Stimulated activated naive CD8-positive, alpha-beta T cell treated with anti-CD3 and anti-CD28 coated beads, Interleukin-15, Interleukin-2, amounts not matched to agents 100 ng/mL and 50 ng/mL, for 24 hours (primary cell): Measurements from ENCODE around the gene GPA33.

Experiments used
- H3K27ac Mint-ChIP-seq: one replicate; pipeline ENCODE4 v1.8.0; 2021; ENCODE audit warnings: mild to moderate bottlenecking, mixed read lengths
- H3K27me3 Mint-ChIP-seq: one replicate; pipeline ENCODE4 v1.8.0; 2021; ENCODE audit warnings: mixed read lengths
- H3K36me3 Mint-ChIP-seq: one replicate; pipeline ENCODE4 v1.8.0; 2021; ENCODE audit warnings: low read depth, mixed read lengths
- H3K4me1 Mint-ChIP-seq: one replicate; pipeline ENCODE4 v1.8.0; 2021; ENCODE audit warnings: low read depth, mixed read lengths
- H3K4me3 Mint-ChIP-seq: one replicate; pipeline ENCODE4 v1.8.0; 2021; ENCODE audit warnings: mild to moderate bottlenecking, mixed read lengths
- H3K9me3 Mint-ChIP-seq: one replicate; pipeline ENCODE4 v1.8.0; 2021; ENCODE audit warnings: mixed read lengths

Gene GPA33

DNA sequence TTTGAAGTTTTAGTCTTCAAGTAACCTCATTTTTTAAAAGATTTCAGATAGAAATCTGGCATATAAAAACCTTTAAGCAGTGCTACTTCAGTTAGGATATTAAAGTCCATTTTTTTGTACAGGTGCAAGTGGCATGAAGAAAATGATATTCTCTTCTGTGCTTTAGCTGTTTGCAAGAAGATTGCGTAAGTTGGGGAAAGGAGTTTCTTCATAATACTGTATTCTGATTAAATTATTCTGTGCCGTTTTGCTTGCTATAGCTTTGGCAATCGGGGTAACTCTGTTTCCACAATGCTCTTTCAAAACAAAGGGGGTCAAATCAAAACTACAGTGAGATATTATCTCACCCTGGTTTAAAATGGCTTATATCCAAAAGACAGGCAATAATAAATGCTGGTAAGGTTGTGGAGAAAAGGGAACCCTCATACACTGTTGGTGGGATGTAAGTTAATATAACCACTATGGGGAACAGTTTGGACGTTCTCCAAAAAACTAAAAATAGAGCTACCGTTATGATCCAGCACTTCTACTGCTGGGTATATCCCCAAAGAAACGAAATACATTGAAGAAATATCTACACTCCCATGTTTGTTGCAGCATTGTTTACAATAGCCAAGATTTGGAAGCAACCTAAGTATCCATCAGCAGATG is 74.0 kb downstream of the GPA33 start:
- Mint-ChIP-seq H3K27ac (no peak overlapping the region), H3K27me3 (peaks cover 25% of the 10 kb centered on the region), H3K9me3 (no peaks in the 10 kb centered on the region), H3K36me3 (no peaks in the 10 kb centered on the region), H3K4me1 (peaks cover 2% of the 10 kb centered on the region), H3K4me3 (no peak overlapping the region)

- Mint-ChIP-seq H3K27ac (no peak overlapping the region), H3K36me3 (no peaks in the 10 kb centered on the region), H3K27me3 (peaks cover 38% of the 10 kb centered on the region), H3K4me3 (no peak overlapping the region), H3K4me1 (peaks cover 15% of the 10 kb centered on the region), H3K9me3 (no peaks in the 10 kb centered on the region)
These were observed 76.9 kb downstream of the GPA33 start for GRCh38 chr1:167013108-167013929.

DNA sequence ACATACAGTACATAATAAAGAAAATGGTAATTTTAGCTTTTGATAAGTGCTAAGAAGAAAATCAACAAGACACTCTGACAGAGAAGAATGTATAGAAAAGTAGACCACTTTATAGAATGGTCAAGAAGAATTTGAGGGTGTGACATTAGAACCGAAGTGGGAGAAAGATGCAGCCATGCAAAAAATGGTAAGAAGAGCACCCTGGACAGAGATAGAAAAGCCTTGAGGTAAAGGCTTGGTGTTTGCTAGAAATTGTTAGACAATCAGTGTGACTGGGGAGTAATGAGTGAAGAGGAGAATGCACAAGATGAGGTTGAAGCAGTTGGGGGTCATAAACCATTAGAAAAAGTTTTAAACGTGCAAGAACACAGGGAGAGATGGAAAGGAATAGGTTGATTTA is 77.6 kb downstream of the GPA33 start:
- peaks cover 42% of the 10 kb centered on the region for H3K27me3 Mint-ChIP-seq
- no peaks in the 10 kb centered on the region for H3K9me3 Mint-ChIP-seq

DNA sequence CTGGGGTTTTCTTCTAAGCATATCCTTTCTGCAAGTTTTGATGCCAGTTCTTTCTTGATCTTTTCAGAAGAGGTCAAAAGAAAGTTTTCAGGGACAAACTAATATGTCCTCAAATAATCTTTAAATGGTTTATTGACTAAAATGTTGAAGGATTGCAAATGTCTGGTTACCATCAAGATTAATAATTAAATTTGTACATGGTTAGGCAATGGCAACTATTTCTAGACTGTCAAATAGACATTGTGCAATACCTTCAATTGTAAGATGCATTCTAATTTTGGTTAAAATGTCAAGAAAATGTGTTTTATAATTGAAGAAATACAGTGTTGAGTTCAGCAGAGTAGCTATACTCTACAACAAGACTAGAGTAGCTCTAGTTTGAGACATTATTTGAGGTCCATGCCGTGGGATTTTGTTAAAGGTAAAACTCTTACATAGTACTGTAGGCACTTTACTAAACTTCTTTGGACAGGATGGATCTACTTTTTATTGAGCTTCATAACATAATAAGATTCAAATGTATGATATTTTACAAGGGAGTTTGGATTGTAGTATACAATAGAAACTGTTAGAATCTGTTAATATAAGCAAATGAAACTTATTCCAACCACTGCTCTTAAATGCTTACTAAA is 78.5 kb downstream of the GPA33 start:
- peaks cover 42% of the 10 kb centered on the region for H3K27me3 Mint-ChIP-seq
- no peaks in the 10 kb centered on the region for H3K9me3 Mint-ChIP-seq
- H3K4me1 Mint-ChIP-seq = peaks cover 15% of the 10 kb centered on the region
- no peak overlapping the region for H3K4me3 Mint-ChIP-seq
- no peaks in the 10 kb centered on the region for H3K36me3 Mint-ChIP-seq
- H3K27ac Mint-ChIP-seq = no peak overlapping the region

More for the DNA sequence above, 77.6 kb downstream of the GPA33 start:
- Mint-ChIP-seq H3K36me3 (no peaks in the 10 kb centered on the region), H3K4me1 (peaks cover 15% of the 10 kb centered on the region), H3K27ac (no peak overlapping the region), H3K4me3 (no peak overlapping the region)

- Mint-ChIP-seq H3K9me3 (peaks cover 4% of the 10 kb centered on the region), H3K27ac (no peak overlapping the region), H3K4me3 (no peak overlapping the region), H3K36me3 (peaks cover 3% of the 10 kb centered on the region), H3K4me1 (peaks cover 8% of the 10 kb centered on the region), H3K27me3 (peaks cover 27% of the 10 kb centered on the region)
These were observed 86.5 kb downstream of the GPA33 start for GRCh38 chr1:167003711-167004110.
